ENCODE results near the gene LYPD6.

LYPD6 gene

DNA sequence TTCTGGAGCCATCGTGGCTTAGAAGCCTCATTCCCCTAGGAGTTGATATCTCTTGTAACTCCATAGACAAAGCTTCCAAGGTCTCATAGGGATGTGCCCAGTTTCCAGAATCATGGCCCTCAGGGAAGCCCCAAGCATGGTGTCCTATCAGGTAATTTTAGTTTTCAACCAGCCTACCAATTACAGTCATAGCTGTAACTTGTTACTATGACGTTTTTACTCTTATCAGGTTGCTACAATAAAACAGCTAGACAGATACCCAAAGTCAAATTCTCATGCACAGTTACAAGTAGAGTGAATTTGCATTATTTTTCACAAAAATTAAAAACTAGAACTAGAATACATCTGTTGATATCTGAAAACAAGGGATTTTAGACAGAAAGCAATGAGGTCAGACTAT lies 8.9 kb downstream of the LYPD6 start:
- DNase-seq (ENCODE audit: low read depth): no peak
- H3K4me3 ChIP-seq (ENCODE audit: low read depth, low read length): no peak overlapping the region
- TF ChIP-seq, protein P1, sequence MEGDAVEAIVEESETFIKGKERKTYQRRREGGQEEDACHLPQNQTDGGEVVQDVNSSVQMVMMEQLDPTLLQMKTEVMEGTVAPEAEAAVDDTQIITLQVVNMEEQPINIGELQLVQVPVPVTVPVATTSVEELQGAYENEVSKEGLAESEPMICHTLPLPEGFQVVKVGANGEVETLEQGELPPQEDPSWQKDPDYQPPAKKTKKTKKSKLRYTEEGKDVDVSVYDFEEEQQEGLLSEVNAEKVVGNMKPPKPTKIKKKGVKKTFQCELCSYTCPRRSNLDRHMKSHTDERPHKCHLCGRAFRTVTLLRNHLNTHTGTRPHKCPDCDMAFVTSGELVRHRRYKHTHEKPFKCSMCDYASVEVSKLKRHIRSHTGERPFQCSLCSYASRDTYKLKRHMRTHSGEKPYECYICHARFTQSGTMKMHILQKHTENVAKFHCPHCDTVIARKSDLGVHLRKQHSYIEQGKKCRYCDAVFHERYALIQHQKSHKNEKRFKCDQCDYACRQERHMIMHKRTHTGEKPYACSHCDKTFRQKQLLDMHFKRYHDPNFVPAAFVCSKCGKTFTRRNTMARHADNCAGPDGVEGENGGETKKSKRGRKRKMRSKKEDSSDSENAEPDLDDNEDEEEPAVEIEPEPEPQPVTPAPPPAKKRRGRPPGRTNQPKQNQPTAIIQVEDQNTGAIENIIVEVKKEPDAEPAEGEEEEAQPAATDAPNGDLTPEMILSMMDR (IDR thresholded peaks at IDR 0.05; ENCODE audit: low read depth, low read length, missing control alignments): no peak
- in situ Hi-C loops (cut with HindIII; ENCODE audit: low sequenced_read_pairs): no loop called here

DNA sequence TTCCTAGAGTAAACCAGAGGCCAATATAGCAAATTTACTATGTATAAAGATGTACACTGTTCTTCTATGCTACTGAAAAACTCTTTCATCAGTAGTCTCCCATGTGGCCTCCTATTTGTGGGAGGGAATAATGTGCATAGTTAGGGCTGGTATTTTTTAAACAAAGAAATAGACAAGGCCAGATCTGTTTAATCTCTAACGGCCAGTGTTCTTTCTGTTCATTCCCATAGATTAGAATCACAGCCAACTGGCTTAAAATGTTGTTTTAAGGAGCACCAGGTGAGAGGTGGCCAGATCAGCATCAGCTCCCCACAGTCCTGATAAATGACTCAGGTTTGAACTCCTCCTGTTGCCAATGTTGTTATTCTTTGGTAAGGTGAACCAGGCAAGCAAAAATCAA lies 12.1 kb downstream of the LYPD6 start:
- TF ChIP-seq, protein P1 (IDR thresholded peaks at IDR 0.05; ENCODE audit: low read depth, low read length, missing control alignments): no peak
- no peak overlapping the region for H3K4me3 ChIP-seq (ENCODE audit: low read depth, low read length)
- in situ Hi-C loops (cut with HindIII; ENCODE audit: low sequenced_read_pairs): no loop called here
- no peak for DNase-seq (ENCODE audit: low read depth)

DNA sequence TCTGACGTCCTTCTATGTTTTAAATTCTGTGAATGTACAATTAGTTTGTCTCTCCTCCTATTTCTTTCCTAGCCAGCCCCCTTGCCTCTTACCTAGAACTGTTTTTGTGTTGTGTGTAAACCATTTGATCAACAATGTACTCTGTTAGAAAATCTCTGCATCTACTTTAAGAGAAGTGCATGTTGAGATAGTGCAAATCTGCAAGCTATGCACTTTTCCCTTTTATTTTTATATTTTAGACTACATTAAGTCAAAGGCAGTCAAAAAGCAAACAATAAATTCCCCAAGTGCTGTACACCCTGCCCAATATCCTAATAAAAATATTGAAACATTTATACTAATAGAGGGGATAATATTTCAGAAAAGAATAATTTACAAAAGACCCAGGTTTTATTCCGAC lies 13.7 kb downstream of the LYPD6 start:
- TF ChIP-seq, protein P1 (IDR thresholded peaks at IDR 0.05; ENCODE audit: low read depth, low read length, missing control alignments): no peak
- H3K4me3 ChIP-seq (ENCODE audit: low read depth, low read length): no peak overlapping the region
- no peak for DNase-seq (ENCODE audit: low read depth)
- in situ Hi-C loops (cut with HindIII; ENCODE audit: low sequenced_read_pairs): no loop called here

DNA sequence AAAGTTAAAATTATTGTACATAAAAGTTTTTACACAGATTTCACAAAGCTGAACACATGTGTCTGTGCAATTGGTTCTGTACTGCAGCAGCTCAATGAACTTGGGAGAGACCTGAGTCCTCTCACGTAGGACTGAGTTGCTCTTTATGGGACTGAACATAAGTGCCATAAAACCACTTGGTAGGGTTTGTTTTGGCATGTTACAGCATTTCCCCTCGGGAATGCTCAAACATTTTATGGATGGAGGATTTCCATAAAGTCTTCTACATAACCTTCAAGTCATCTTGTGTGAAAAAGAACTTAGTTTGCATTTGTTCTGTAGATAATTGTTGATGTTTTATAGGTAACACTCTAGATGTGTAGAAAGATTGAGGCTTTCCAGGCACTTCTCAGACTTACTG lies 15.9 kb downstream of the LYPD6 start:
- no peak overlapping the region for H3K4me3 ChIP-seq (ENCODE audit: low read depth, low read length)
- TF ChIP-seq, protein P1 (IDR thresholded peaks at IDR 0.05; ENCODE audit: low read depth, low read length, missing control alignments): no peak
- no peak for DNase-seq (ENCODE audit: low read depth)
- in situ Hi-C loops (cut with HindIII; ENCODE audit: low sequenced_read_pairs): no loop called here

DNA sequence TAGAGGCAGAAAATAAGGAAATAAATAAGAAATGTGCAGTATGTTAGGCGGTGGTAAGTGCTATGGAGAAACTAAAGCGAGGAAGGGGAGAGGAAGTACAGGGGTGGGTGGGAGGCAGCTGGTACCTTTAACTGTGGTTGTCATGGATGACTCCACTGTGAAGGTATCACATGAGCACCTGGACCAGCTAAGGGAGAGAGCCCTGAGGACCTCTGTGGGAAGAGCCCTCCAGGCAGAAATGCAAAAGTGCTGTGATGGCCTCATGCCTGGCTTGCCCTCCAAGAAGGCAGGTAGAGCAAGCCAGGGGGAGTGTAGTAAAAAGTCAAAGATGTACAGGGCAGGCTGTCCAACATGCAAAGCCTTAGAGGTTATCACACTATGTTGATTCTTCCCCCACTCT lies 17.9 kb downstream of the LYPD6 start:
- DNase-seq (ENCODE audit: low read depth): no peak
- no peak overlapping the region for H3K4me3 ChIP-seq (ENCODE audit: low read depth, low read length)
- TF ChIP-seq, protein P1 (IDR thresholded peaks at IDR 0.05; ENCODE audit: low read depth, low read length, missing control alignments): no peak
- in situ Hi-C loops (cut with HindIII; ENCODE audit: low sequenced_read_pairs): no loop called here

DNA sequence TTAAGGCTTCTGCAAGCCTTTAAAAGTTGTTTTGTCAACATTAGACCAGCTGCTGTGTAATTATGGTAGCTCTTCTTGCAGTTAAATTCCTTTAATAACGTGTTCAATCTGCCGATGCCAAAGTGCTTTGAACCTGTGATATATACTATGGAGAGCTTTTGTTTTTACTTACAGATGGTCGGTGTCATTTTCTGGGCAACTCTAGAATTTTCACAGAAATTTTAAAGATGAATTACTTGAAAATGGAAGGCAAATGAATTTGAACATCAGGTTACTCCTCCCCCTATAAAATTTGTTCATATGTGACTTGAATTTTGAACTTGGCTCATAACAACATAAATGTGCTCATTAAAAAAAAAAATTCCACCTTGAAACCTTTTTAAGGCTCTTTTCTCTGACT lies 23.0 kb downstream of the LYPD6 start:
- no peak overlapping the region for H3K4me3 ChIP-seq (ENCODE audit: low read depth, low read length)
- TF ChIP-seq, protein P1 (IDR thresholded peaks at IDR 0.05; ENCODE audit: low read depth, low read length, missing control alignments): no peak
- no peak for DNase-seq (ENCODE audit: low read depth)
- in situ Hi-C loops (cut with HindIII; ENCODE audit: low sequenced_read_pairs): no loop called here

Data from astrocyte of the cerebellum (primary cell).